GM21423 (cell line): ENCODE results near the gene TLX2.

Source experiments
- ATAC-seq: cut with Tn5 transposase; IDR thresholded peaks from one replicate; pipeline ENCODE4 v1.9.1; 2021; ENCODE audit warnings: mild to moderate bottlenecking, moderate library complexity; ENCODE audit not compliant: unreplicated experiment

The TLX2 gene

GRCh38 chr2:74496997-74497776 lies 17.1 kb upstream of the TLX2 start:
- no peak for ATAC-seq

GRCh38 chr2:74497777-74498499 lies 16.3 kb upstream of the TLX2 start:
- ATAC-seq, result no peak

GRCh38 chr2:74498500-74499266 lies 15.6 kb upstream of the TLX2 start:
- ATAC-seq, result no peak

GRCh38 chr2:74499267-74499939 lies 14.8 kb upstream of the TLX2 start, which contains the start of gene LBX2:
LBX2 (minus strand) TSS chr2:74499603; CDS start chr2:74499537, 66 bp downstream.
- no peak for ATAC-seq

GRCh38 chr2:74499940-74500577 lies 14.2 kb upstream of the TLX2 start:
- no peak for ATAC-seq

GRCh38 chr2:74500578-74500946 lies 13.7 kb upstream of the TLX2 start:
- ATAC-seq, result no peak

- no peak for ATAC-seq
Observed at GRCh38 chr2:74501335-74502071, 12.7 kb upstream of the TLX2 start.

GRCh38 chr2:74502147-74502719 lies 12.0 kb upstream of the TLX2 start:
- no peak for ATAC-seq

- ATAC-seq, result peak; percentile 38
Observed at GRCh38 chr2:74502720-74503505, 11.3 kb upstream of the TLX2 start.

GRCh38 chr2:74503506-74504475 lies 10.5 kb upstream of the TLX2 start:
- no peak for ATAC-seq

GRCh38 chr2:74504591-74504990 lies 9.7 kb upstream of the TLX2 start:
- ATAC-seq, result no peak

- no peak for ATAC-seq
Observed at GRCh38 chr2:74505448-74506246, 8.6 kb upstream of the TLX2 start.

GRCh38 chr2:74507145-74507925 lies 6.9 kb upstream of the TLX2 start, which contains the start of gene PCGF1:
PCGF1 (minus strand) TSS chr2:74507695; CDS start chr2:74507668, 27 bp downstream.
- ATAC-seq, result peak; percentile 85

GRCh38 chr2:74507926-74508520 lies 6.2 kb upstream of the TLX2 start:
- ATAC-seq, result peak; percentile 8

- no peak for ATAC-seq
Observed at GRCh38 chr2:74510272-74510671, 4.0 kb upstream of the TLX2 start.
